BLaER1 (cell line): Measurements from ENCODE around the gene OR1N1.
"Not testable (repeated sequence)": the region's sequence is repeated elsewhere in the genome, so short reads cannot be mapped to it uniquely, and the experiment has no call there.

Experiments
- H3K27ac ChIP-seq: shearing (Covaris generic); formaldehyde crosslinking; 2 replicates; pipeline ENCODE4 v1.8.1; 2022
- H3K27me3 ChIP-seq: shearing (Covaris generic); formaldehyde crosslinking; 2 replicates; pipeline ENCODE4 v1.8.1; 2022
- H3K36me3 ChIP-seq: shearing (Covaris generic); formaldehyde crosslinking; 2 replicates; pipeline ENCODE4 v1.8.1; 2022
- H3K4me1 ChIP-seq: shearing (Covaris generic); formaldehyde crosslinking; 2 replicates; pipeline ENCODE4 v1.8.1; 2022
- H3K4me2 ChIP-seq: shearing (Covaris generic); formaldehyde crosslinking; 2 replicates; pipeline ENCODE4 v1.8.1; 2022
- H3K4me3 ChIP-seq: shearing (Covaris generic); formaldehyde crosslinking; 2 replicates; pipeline ENCODE4 v1.8.1; 2022
- H3K9ac ChIP-seq: shearing (Covaris generic); formaldehyde crosslinking; 2 replicates; pipeline ENCODE4 v1.8.1; 2022
- H3K9me3 ChIP-seq: shearing (Covaris generic); formaldehyde crosslinking; 2 replicates; pipeline ENCODE4 v1.8.1; 2022
- H4K20me1 ChIP-seq: shearing (Covaris generic); formaldehyde crosslinking; 2 replicates; pipeline ENCODE4 v1.8.1; 2022
- Cebpa-rat ChIP-seq: shearing (Covaris generic); IDR thresholded peaks from 2 replicates; pipeline ENCODE4 v1.8.1; 2022

Gene OR1N1

DNA sequence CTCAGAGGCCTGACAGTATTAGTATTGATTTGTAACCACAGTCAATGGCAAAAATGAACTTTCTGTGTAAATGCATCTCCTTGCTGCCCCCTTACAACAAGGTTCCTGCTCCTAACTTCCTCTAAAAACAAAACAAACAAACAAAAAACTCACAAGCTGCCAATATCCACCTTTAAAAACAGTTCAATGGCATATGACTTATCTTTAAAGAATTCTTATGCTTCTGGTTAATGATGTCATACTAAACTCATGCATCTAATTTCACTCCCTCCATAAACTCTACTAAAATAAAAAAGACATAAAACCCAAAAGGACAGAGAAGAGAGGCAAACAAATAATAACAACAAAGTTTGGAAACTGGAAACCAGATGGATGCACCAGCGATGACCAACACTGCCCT is 9.0 kb upstream of the OR1N1 start:
- no peaks in the 10 kb centered on the region for H4K20me1 ChIP-seq
- TF ChIP-seq Cebpa-rat = no peak
- no peak overlapping the region for H3K27ac ChIP-seq
- no peaks in the 10 kb centered on the region for H3K9me3 ChIP-seq
- no peak overlapping the region for H3K4me2 ChIP-seq
- H3K9ac ChIP-seq = no peak overlapping the region
- H3K27me3 ChIP-seq = no peaks in the 10 kb centered on the region
- H3K4me3 ChIP-seq = no peak overlapping the region
- H3K4me1 ChIP-seq = no peaks in the 10 kb centered on the region
- H3K36me3 ChIP-seq = no peaks in the 10 kb centered on the region

DNA sequence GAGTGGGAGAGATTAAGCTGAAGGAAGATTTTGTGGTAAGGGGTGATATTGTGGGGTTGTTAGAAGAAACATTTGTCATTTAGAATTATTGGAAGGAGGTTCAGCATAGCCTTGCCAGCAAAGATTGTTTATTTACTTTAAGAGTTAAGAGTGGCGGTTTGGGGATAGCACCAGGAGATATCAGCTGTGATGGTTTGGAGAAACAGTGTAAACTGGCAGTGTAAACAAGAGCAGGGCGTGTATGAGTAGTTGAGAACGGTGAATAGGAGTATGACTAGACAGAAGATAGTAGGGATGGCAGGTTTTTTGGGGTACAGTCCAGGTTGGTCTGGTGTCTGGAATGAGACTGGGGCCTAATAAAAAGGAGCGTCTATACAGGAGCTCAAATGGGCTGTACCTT is 4.1 kb upstream of the OR1N1 start:
- H3K36me3 ChIP-seq, H3K27ac ChIP-seq, H3K9ac ChIP-seq, H3K9me3 ChIP-seq, H3K27me3 ChIP-seq, H4K20me1 ChIP-seq, H3K4me3 ChIP-seq, H3K4me2 ChIP-seq, H3K4me1 ChIP-seq: not testable (repeated sequence)

DNA sequence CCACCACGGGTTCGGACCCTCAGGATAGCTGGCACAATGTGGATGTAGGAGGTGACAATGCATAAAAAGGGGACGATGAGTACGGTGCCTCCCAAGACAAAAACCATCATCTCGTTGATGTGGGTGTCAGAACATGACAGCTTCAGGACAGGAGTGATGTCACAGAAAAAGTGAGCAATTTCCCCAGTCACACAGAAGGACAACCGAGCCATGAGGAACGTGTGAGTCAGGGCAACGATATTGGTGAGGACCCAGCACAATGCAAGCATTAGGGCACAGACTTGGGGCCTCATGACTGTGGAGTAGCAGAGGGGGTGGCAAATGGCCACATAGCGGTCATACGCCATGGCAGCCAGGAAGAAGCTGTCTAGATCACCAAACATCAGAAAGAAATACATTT is 491 bp downstream of the OR1N1 start:
- Histone ChIP-seq H3K4me1 (no peaks in the 10 kb centered on the region), H4K20me1 (no peaks in the 10 kb centered on the region), H3K27me3 (no peaks in the 10 kb centered on the region), H3K9me3 (no peaks in the 10 kb centered on the region), H3K9ac (no peak overlapping the region), H3K36me3 (no peaks in the 10 kb centered on the region), H3K4me3 (no peak overlapping the region), H3K4me2 (no peak overlapping the region), H3K27ac (no peak overlapping the region)
- no peak for TF ChIP-seq Cebpa-rat

DNA sequence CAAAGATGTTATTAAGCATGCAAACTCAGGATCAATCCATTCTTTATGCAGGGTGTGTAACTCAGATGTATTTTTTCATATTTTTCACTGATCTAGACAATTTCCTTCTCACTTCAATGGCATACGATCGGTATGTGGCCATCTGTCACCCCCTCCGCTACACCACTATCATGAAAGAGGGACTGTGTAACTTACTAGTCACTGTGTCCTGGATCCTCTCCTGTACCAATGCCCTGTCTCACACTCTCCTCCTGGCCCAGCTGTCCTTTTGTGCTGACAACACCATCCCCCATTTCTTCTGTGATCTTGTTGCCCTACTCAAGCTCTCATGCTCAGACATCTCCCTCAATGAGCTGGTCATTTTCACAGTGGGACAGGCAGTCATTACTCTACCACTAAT is 7.7 kb downstream of the OR1N1 start:
- Histone ChIP-seq H3K4me1 (no peaks in the 10 kb centered on the region), H3K9ac (no peak overlapping the region), H3K36me3 (no peaks in the 10 kb centered on the region), H3K27ac (no peak overlapping the region), H3K4me3 (no peak overlapping the region), H3K4me2 (no peak overlapping the region), H3K9me3 (no peaks in the 10 kb centered on the region), H3K27me3 (no peaks in the 10 kb centered on the region), H4K20me1 (no peaks in the 10 kb centered on the region)
- TF ChIP-seq Cebpa-rat = no peak

DNA sequence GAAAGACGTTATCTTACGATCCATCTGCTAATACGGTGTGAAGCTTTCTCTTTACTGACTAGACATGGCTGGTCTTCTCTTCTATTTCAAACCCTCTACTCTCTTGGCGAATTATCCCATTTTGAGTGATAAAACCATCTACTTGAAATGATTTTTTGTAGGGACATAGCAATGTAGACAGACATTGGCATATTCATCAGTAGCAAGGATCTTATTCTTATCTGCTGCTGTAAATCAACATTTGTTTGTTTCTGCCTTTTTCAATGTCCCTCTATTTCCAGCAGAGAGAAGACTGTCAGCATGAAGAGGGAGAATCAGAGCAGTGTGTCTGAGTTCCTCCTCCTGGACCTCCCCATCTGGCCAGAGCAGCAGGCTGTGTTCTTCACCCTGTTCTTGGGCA is 8.3 kb downstream of the OR1N1 start, which contains the start of gene OR1J4:
Gene OR1J4, plus strand, starts transcription at position 301 of the 400 bp plus-strand sequence. Its CDS starts 0 bp downstream, at position 301.
- no peak within 1 kb of the TSS for H3K4me2 ChIP-seq
- no peak within 1 kb of the TSS for H3K27ac ChIP-seq
- no peaks in the 10 kb centered on the region for H3K27me3 ChIP-seq
- H4K20me1 ChIP-seq = no peaks in the 10 kb centered on the region
- no peaks in the 10 kb centered on the region for H3K36me3 ChIP-seq
- no peaks in the 10 kb centered on the region for H3K4me1 ChIP-seq
- no peak within 1 kb of the TSS for H3K9ac ChIP-seq
- no peak for TF ChIP-seq Cebpa-rat
- H3K9me3 ChIP-seq = no peaks in the 10 kb centered on the region
- no peak within 1 kb of the TSS for H3K4me3 ChIP-seq

DNA sequence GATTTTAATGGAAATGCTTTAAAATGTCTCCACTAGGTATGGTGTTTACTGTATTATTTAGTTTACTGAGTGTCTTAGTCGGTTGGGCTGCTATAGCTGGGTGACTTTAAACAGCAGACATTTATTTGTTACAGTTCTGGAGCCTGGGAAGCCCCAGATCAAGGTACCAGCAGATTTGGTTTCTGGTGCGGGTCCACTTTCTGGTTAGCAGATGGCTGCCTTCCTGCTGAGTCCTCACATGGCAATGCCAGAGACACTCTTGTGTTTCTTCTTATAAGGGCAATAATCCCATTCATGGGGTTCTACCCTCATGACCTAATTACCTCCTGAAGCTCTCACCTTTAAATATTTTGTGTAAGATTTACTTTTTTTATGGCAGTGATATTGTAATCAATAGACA is 8.9 kb downstream of the OR1N1 start:
- no peak overlapping the region for H3K27ac ChIP-seq
- H3K9ac ChIP-seq = no peak overlapping the region
- no peaks in the 10 kb centered on the region for H3K4me1 ChIP-seq
- no peak overlapping the region for H3K4me3 ChIP-seq
- TF ChIP-seq Cebpa-rat = no peak
- H3K27me3 ChIP-seq = no peaks in the 10 kb centered on the region
- H3K36me3 ChIP-seq = no peaks in the 10 kb centered on the region
- no peaks in the 10 kb centered on the region for H4K20me1 ChIP-seq
- no peaks in the 10 kb centered on the region for H3K9me3 ChIP-seq
- H3K4me2 ChIP-seq = no peak overlapping the region

DNA sequence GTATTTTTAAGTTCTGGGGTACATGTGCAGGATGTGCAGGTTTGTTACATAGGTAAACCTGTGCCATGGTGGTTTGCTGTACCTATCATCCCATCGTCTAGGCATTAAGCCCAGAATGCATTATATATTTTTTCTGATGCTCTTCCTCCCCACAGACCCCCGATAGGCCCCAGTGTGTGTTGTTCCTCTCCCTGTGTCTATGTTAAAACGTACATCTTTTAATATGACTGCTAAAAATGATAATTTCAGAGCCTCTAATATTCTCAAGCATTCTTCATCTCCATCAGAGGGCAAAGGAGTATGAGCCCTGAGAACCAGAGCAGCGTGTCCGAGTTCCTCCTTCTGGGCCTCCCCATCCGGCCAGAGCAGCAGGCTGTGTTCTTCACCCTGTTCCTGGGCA is 16.6 kb downstream of the OR1N1 start, which contains the start of gene OR1J2:
Gene OR1J2, plus strand, starts transcription at position 301 of the 400 bp plus-strand sequence. Its CDS starts 0 bp downstream, at position 301.
- Histone ChIP-seq H3K4me3 (no peak within 1 kb of the TSS), H3K4me2 (no peak within 1 kb of the TSS), H3K36me3 (no peaks in the 10 kb centered on the region), H3K27ac (no peak within 1 kb of the TSS), H3K4me1 (no peaks in the 10 kb centered on the region), H3K27me3 (no peaks in the 10 kb centered on the region), H3K9me3 (no peaks in the 10 kb centered on the region), H4K20me1 (no peaks in the 10 kb centered on the region), H3K9ac (no peak within 1 kb of the TSS)
- TF ChIP-seq Cebpa-rat = no peak

DNA sequence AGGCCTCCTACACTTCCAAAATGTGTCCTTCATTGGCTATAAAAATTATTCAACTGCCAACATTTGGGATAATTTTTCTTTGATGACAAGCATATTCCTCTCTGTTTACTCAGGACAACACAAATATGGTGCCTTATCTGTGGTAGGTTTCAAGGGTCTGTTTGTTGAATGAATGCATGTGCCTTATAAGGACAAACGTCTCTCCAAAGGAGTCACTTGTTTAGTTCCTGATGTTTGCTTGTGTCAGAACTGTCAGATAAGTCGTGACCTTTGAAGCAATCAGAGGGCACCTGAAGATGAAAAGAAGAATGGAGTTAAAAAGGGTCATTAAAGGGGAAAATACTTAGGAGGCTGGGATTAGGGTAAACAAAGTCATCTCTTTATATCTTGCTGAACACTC is 20.1 kb downstream of the OR1N1 start:
- H3K9ac ChIP-seq = no peak overlapping the region
- no peaks in the 10 kb centered on the region for H4K20me1 ChIP-seq
- no peaks in the 10 kb centered on the region for H3K36me3 ChIP-seq
- H3K4me2 ChIP-seq = no peak overlapping the region
- H3K4me1 ChIP-seq = no peaks in the 10 kb centered on the region
- no peaks in the 10 kb centered on the region for H3K9me3 ChIP-seq
- no peak overlapping the region for H3K4me3 ChIP-seq
- no peak overlapping the region for H3K27ac ChIP-seq
- no peak for TF ChIP-seq Cebpa-rat
- no peaks in the 10 kb centered on the region for H3K27me3 ChIP-seq

DNA sequence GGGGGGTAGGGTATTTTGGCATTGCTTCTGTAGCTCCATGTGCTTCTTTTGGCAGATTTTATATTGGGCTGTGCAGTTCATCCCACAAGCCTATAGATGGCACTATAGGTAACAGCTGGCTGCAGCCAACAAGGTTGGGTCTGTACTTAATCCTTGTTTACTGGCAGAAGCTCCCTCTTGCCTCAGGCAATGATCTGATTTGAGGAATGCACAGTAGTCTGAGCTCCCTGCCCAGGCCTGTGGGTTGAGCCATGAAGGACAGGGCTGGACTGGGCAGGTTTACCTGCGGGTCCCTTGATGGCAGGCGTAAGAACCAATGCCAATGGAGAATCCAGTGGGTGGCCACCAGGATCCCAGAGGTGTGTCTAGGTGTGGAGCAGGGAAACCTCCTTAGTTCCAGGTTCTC is 28.2 kb downstream of the OR1N1 start:
- H3K27ac ChIP-seq = no peak overlapping the region
- no peaks in the 10 kb centered on the region for H4K20me1 ChIP-seq
- no peaks in the 10 kb centered on the region for H3K27me3 ChIP-seq
- H3K4me1 ChIP-seq = no peaks in the 10 kb centered on the region
- TF ChIP-seq Cebpa-rat = no peak
- no peaks in the 10 kb centered on the region for H3K36me3 ChIP-seq
- H3K4me3 ChIP-seq = no peak overlapping the region
- H3K9me3 ChIP-seq = no peaks in the 10 kb centered on the region; the same call in 1 of the 2 replicates
- no peak overlapping the region for H3K4me2 ChIP-seq
- H3K9ac ChIP-seq = no peak overlapping the region

DNA sequence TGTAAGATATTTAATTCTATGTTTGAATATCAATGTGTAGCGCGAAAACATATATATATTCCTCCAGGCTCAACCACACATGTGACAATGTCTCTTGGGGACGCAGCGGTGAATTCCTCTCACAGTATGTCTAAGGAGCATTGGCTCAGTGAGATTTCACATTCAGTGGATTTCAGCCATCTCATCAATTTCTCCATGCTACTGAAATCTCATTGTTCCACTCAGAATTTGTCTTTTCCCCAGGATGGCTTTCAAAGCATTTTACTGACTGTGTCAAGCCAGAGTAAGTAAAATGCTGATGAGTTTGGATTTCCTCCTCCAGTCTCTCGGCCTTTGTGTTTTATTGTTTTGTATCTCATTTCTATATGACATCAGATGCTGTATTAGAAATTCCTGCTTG is 48.0 kb downstream of the OR1N1 start:
- H3K36me3 ChIP-seq = no peaks in the 10 kb centered on the region
- H3K4me3 ChIP-seq = no peak overlapping the region
- no peaks in the 10 kb centered on the region for H4K20me1 ChIP-seq
- H3K4me2 ChIP-seq = no peak overlapping the region
- H3K4me1 ChIP-seq = no peaks in the 10 kb centered on the region
- H3K9ac ChIP-seq = no peak overlapping the region
- H3K27me3 ChIP-seq = no peaks in the 10 kb centered on the region
- no peak for TF ChIP-seq Cebpa-rat
- no peak overlapping the region for H3K27ac ChIP-seq
- no peaks in the 10 kb centered on the region for H3K9me3 ChIP-seq

DNA sequence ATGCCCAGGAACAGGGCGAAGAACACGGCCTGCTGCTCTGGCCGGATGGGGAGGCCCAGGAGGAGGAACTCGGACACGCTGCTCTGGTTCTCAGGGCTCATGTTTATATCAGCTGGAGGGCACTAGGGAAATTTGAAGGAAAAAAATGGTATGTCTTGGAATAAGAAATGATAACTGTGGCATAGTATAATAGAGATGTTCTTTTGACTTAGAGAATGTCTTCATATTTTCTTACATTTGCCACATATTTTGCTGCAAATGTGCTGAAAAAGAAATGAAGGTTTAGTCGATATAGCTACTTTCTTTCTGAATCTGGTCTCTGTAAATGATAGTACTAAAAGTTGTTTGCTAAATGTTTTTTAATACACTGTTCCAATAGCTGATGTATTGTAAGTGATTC is 49.3 kb downstream of the OR1N1 start, which contains the start of gene OR1J1:
Gene OR1J1, minus strand, starts transcription at position 101 of the 400 bp plus-strand sequence. Its CDS starts 0 bp downstream, at position 101.
- no peak within 1 kb of the TSS for H3K4me3 ChIP-seq
- H3K27ac ChIP-seq = no peak within 1 kb of the TSS
- H3K9me3 ChIP-seq = no peaks in the 10 kb centered on the region
- TF ChIP-seq Cebpa-rat = no peak
- H3K9ac ChIP-seq = no peak within 1 kb of the TSS
- H3K4me2 ChIP-seq = no peak within 1 kb of the TSS
- no peaks in the 10 kb centered on the region for H4K20me1 ChIP-seq
- H3K4me1 ChIP-seq = no peaks in the 10 kb centered on the region
- H3K27me3 ChIP-seq = no peaks in the 10 kb centered on the region
- H3K36me3 ChIP-seq = no peaks in the 10 kb centered on the region
